Measurements from ENCODE around the gene MBLAC1. TPM values are rescaled to one million over a fixed set of nuclear protein-coding genes. Genes with fewer than 3 reads are reported as not detected.

The MBLAC1 gene
- polyA plus RNA-seq, 3 donors, result 0.57 to 0.81 (median 0.59) TPM

- H3K4me1 Mint-ChIP-seq, result peaks cover 5% of the 10 kb centered on the region
- Histone ChIP-seq H3K9me3 (replicated peaks in 1 of 2; ENCODE audit: control insufficient read depth in 1 of 2, insufficient read depth in 1 of 2, low read length in 2 of 2) (no peaks in the 10 kb centered on the region), H2AFZ (ENCODE audit: insufficient read depth, low read depth, low read length, poor library complexity, severe bottlenecking) (no peak overlapping the region), H3K79me2 (ENCODE audit: insufficient read depth, low read length) (no peaks in the 10 kb centered on the region), H3K9ac (ENCODE audit: insufficient read depth, low read length, poor library complexity, severe bottlenecking) (no peak overlapping the region), H3K4me2 (replicated peaks; ENCODE audit: extremely low read depth, low read length, poor library complexity, severe bottlenecking) (no peak overlapping the region), H3K27ac (ENCODE audit: low read depth in 1 of 2, low read length in 2 of 2) (no peak overlapping the region), H3K4me3 (replicated peaks in 1 of 3; ENCODE audit: low read depth in 2 of 3, low read length in 3 of 3) (no peak overlapping the region), H4K20me1 (ENCODE audit: insufficient read depth, low read length) (no peaks in the 10 kb centered on the region), H3K4me1 (ENCODE audit: control insufficient read depth in 1 of 2, insufficient read depth in 2 of 2, low read length in 2 of 2) (no peaks in the 10 kb centered on the region), H3K36me3 (replicated peaks in 1 of 2; ENCODE audit: control insufficient read depth in 1 of 2, insufficient read depth in 2 of 2, low read length in 2 of 2) (peaks cover 66 to 93% of the 10 kb centered on the region in 2 donors), H3K27me3 (ENCODE audit: control insufficient read depth in 2 of 2, insufficient read depth in 2 of 2, low read length in 2 of 2) (no peaks in the 10 kb centered on the region)
- H3K9me3 Mint-ChIP-seq, result no peaks in the 10 kb centered on the region
- intact Hi-C loops (cut with micrococcal nuclease), result no loop called here
- DNase-seq, result no peak
- peak overlapping the region in 2 of 7 donors; percentile 58 to 79 for H3K27ac Mint-ChIP-seq
- peaks cover 60 to 98% of the 10 kb centered on the region in 2 donors for H3K36me3 Mint-ChIP-seq
- no peak overlapping the region for H3K4me3 Mint-ChIP-seq
- H3K27me3 Mint-ChIP-seq (ENCODE audit: low read depth in 3 of 3), result peaks cover 0 to 2% (median 0%) of the 10 kb centered on the region in 3 donors
- 78% methylated on average over 8 of the region's 11 CpGs for WGBS (ENCODE audit: insufficient coverage)
- no peak for TF ChIP-seq CTCF (IDR thresholded peaks at IDR 0.05)
Observed at GRCh38 chr7:100107890-100108289, 18.9 kb upstream of the MBLAC1 start.

DNA sequence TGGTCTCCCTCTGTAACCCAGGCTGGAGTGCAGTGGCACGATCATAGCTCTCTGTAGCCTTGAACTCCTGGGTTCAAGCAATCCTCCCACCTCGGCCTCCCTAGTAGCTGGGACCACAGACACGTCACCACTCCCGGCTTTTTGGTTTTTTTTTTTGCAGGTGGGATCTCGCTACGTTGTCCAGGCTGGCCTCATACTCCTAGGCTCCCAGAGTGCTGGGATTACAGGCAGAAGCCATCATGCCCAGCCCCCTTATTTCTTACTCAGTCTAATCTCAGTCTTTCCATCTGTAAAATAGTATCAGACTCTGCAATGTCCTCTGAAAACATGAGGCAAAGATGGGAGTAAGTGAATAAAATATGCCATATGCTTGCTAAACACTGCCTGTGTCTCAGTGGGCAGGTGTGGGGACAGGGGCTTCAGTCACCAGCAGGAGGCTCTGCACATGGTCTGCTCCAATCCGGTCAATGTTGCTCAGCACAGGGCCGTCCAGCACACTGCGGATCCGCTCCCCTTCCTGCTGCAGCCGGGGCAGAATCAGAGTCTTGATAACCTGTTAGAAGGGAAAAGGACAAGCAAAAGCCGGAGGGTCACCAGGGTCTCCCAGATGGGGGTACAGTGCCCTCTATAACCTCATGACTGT is 17.1 kb upstream of the MBLAC1 start:
- H3K9me3 Mint-ChIP-seq, result no peaks in the 10 kb centered on the region
- Histone ChIP-seq H4K20me1 (ENCODE audit: insufficient read depth, low read length) (no peaks in the 10 kb centered on the region), H3K27ac (ENCODE audit: low read depth in 1 of 2, low read length in 2 of 2) (no peak overlapping the region), H3K36me3 (replicated peaks in 1 of 2; ENCODE audit: control insufficient read depth in 1 of 2, insufficient read depth in 2 of 2, low read length in 2 of 2) (peaks cover 72 to 92% of the 10 kb centered on the region in 2 donors), H3K79me2 (ENCODE audit: insufficient read depth, low read length) (no peaks in the 10 kb centered on the region), H3K9me3 (replicated peaks in 1 of 2; ENCODE audit: control insufficient read depth in 1 of 2, insufficient read depth in 1 of 2, low read length in 2 of 2) (no peaks in the 10 kb centered on the region), H3K4me3 (replicated peaks in 1 of 3; ENCODE audit: low read depth in 2 of 3, low read length in 3 of 3) (no peak overlapping the region), H3K9ac (ENCODE audit: insufficient read depth, low read length, poor library complexity, severe bottlenecking) (no peak overlapping the region), H2AFZ (ENCODE audit: insufficient read depth, low read depth, low read length, poor library complexity, severe bottlenecking) (no peak overlapping the region), H3K27me3 (ENCODE audit: control insufficient read depth in 2 of 2, insufficient read depth in 2 of 2, low read length in 2 of 2) (no peaks in the 10 kb centered on the region), H3K4me2 (replicated peaks; ENCODE audit: extremely low read depth, low read length, poor library complexity, severe bottlenecking) (no peak overlapping the region), H3K4me1 (ENCODE audit: control insufficient read depth in 1 of 2, insufficient read depth in 2 of 2, low read length in 2 of 2) (no peaks in the 10 kb centered on the region)
- no peak for TF ChIP-seq CTCF (IDR thresholded peaks at IDR 0.05)
- WGBS (ENCODE audit: insufficient coverage), result 96% methylated on average over 9 of the region's 12 CpGs
- no peak overlapping the region for H3K4me3 Mint-ChIP-seq
- intact Hi-C loops (cut with micrococcal nuclease), result no loop called here
- no peaks in the 10 kb centered on the region for H3K27me3 Mint-ChIP-seq (ENCODE audit: low read depth in 3 of 3)
- H3K36me3 Mint-ChIP-seq, result peaks cover 60 to 96% of the 10 kb centered on the region in 2 donors
- peak overlapping the region in 1 of 7 donors; percentile 3 for H3K27ac Mint-ChIP-seq
- H3K4me1 Mint-ChIP-seq, result peaks cover 8% of the 10 kb centered on the region
- no peak for DNase-seq
